Activated CD4-positive, alpha-beta T cell treated with anti-CD3 and anti-CD28 coated beads for 36 hours (primary cell): ENCODE measurements around the gene ADAD2. TPM values are rescaled to one million over a fixed set of nuclear protein-coding genes. Genes with fewer than 3 reads are reported as not detected.
"Not testable (repeated sequence)": the region's sequence is repeated elsewhere in the genome, so short reads cannot be mapped to it uniquely, and the experiment has no call there.

ENCODE experiments used
- ATAC-seq: fragments of 200-7000 bp; cut with Tn5 transposase; one replicate; pipeline ENCODE4 v1.10.0; 2021; ENCODE audit warnings: mild to moderate bottlenecking, moderate library complexity
- CTCF ChIA-PET: fragments of 350-600 bp; sonication (Branson Sonifier 250); formaldehyde crosslinking; loops from one replicate; lab custom pipeline; 2021; ENCODE audit warnings: antibody characterized with exemption; lab: Charles Lee
- POLR2A ChIA-PET: fragments of 350-600 bp; sonication (Branson Sonifier 250); formaldehyde crosslinking; loops from one replicate; lab custom pipeline; 2021; ENCODE audit warnings: antibody characterized with exemption, inconsistent platforms; lab: Charles Lee
- DNase-seq: peaks from one replicate; pipeline ENCODE4 v3.0.0-alpha.2; 2020
- H3K27ac Mint-ChIP-seq: one replicate; pipeline ENCODE4 v1.8.0; 2021; ENCODE audit warnings: mixed read lengths
- H3K27me3 Mint-ChIP-seq: one replicate; pipeline ENCODE4 v1.8.0; 2021; ENCODE audit warnings: mixed read lengths
- H3K36me3 Mint-ChIP-seq: one replicate; pipeline ENCODE4 v1.8.0; 2021; ENCODE audit warnings: low read depth, mixed read lengths
- H3K4me1 Mint-ChIP-seq: one replicate; pipeline ENCODE4 v1.8.0; 2021; ENCODE audit warnings: mixed read lengths
- H3K4me3 Mint-ChIP-seq: one replicate; pipeline ENCODE4 v1.8.0; 2021; ENCODE audit warnings: mild to moderate bottlenecking, moderate library complexity, mixed read lengths
- H3K9me3 Mint-ChIP-seq: one replicate; pipeline ENCODE4 v1.8.0; 2021; ENCODE audit warnings: low read depth, mixed read lengths
- intact Hi-C, 2 experiments: fragments of 100-400 bp; cut with DNase I in 1 of 2; cut with micrococcal nuclease in 1 of 2; formaldehyde crosslinking; loops; one replicate each; pipeline versions ENCODE4 v1.14.2 to v1.15.1; 2022 to 2024; cut with DNase I, micrococcal nuclease
- total RNA-seq, 2 experiments: library from RNA; stranded (reverse); gene quantifications; one replicate each; pipeline ENCODE4 v1.2.3, GENCODE V29; 2021

ADAD2 gene
- total RNA-seq, 2 experiments from 2014 or later: 0.16 to 0.18 TPM

- intact Hi-C loops: no loop called here
- DNase-seq (no peak), ATAC-seq (no peak)
- no peaks in the 10 kb centered on the region for H3K36me3 Mint-ChIP-seq
- no peaks in the 10 kb centered on the region for H3K9me3 Mint-ChIP-seq
- H3K27ac Mint-ChIP-seq: no peak overlapping the region
- H3K4me3 Mint-ChIP-seq: no peak overlapping the region
- POLR2A ChIA-PET: no interaction called here
- CTCF ChIA-PET: no interaction called here
- peaks cover 16% of the 10 kb centered on the region for H3K4me1 Mint-ChIP-seq
- no peaks in the 10 kb centered on the region for H3K27me3 Mint-ChIP-seq
Measured at GRCh38 chr16:84197466-84198128, 6.6 kb downstream of the ADAD2 start.

- no peaks in the 10 kb centered on the region for H3K36me3 Mint-ChIP-seq
- H3K27me3 Mint-ChIP-seq: no peaks in the 10 kb centered on the region
- intact Hi-C loops: no loop called here
- ChIA-PET POLR2A (no interaction called here), CTCF (no interaction called here)
- no peak for DNase-seq
- peaks cover 12% of the 10 kb centered on the region for H3K4me1 Mint-ChIP-seq
- H3K9me3 Mint-ChIP-seq: no peaks in the 10 kb centered on the region
- no peak for ATAC-seq
- H3K27ac Mint-ChIP-seq: no peak overlapping the region
- H3K4me3 Mint-ChIP-seq: no peak overlapping the region
Measured at GRCh38 chr16:84198401-84198800, 7.4 kb downstream of the ADAD2 start.

- H3K9me3 Mint-ChIP-seq: no peaks in the 10 kb centered on the region
- H3K4me3 Mint-ChIP-seq: no peak overlapping the region
- CTCF ChIA-PET: interaction anchor here (0.7 to 1.2 kb wide), 2 partner anchors 12 to 93 kb away, joined by 3 to 4 read pairs; partner anchors contain the start of gene TAF1C
- peaks cover 5% of the 10 kb centered on the region for H3K4me1 Mint-ChIP-seq
- H3K27me3 Mint-ChIP-seq: no peaks in the 10 kb centered on the region
- H3K36me3 Mint-ChIP-seq: no peaks in the 10 kb centered on the region
- POLR2A ChIA-PET: no interaction called here
- intact Hi-C loops: no loop called here
- DNase-seq: no peak
- no peak overlapping the region for H3K27ac Mint-ChIP-seq
- no peak for ATAC-seq
Measured at GRCh38 chr16:84199097-84199496, 8.1 kb downstream of the ADAD2 start.

GRCh38 chr16:84199861-84200260, 8.9 kb downstream of the ADAD2 start:
- no peak overlapping the region for H3K27ac Mint-ChIP-seq
- CTCF ChIA-PET: interaction anchor here (0.7 to 1.2 kb wide), 2 partner anchors 13 to 94 kb away, joined by 3 to 4 read pairs; partner anchors contain the start of gene TAF1C

GRCh38 chr16:84204551-84204950, 13.6 kb downstream of the ADAD2 start:
- ATAC-seq, H3K27me3 Mint-ChIP-seq, DNase-seq, intact Hi-C loops, H3K4me3 Mint-ChIP-seq, H3K36me3 Mint-ChIP-seq, H3K9me3 Mint-ChIP-seq, H3K27ac Mint-ChIP-seq, CTCF ChIA-PET, H3K4me1 Mint-ChIP-seq, POLR2A ChIA-PET: not testable (repeated sequence)

More at GRCh38 chr16:84199861-84200260, 8.9 kb downstream of the ADAD2 start:
- Mint-ChIP-seq H3K4me3 (no peak overlapping the region), H3K4me1 (no peaks in the 10 kb centered on the region), H3K36me3 (no peaks in the 10 kb centered on the region), H3K9me3 (no peaks in the 10 kb centered on the region), H3K27me3 (no peaks in the 10 kb centered on the region)
- DNase-seq (no peak), ATAC-seq (no peak)
- intact Hi-C loops: no loop called here
- POLR2A ChIA-PET: no interaction called here

GRCh38 chr16:84205123-84205522, 14.2 kb downstream of the ADAD2 start:
- intact Hi-C loops, H3K36me3 Mint-ChIP-seq, H3K4me1 Mint-ChIP-seq, H3K27me3 Mint-ChIP-seq, CTCF ChIA-PET, H3K27ac Mint-ChIP-seq, DNase-seq, POLR2A ChIA-PET, H3K9me3 Mint-ChIP-seq, H3K4me3 Mint-ChIP-seq, ATAC-seq: not testable (repeated sequence)

GRCh38 chr16:84205976-84206691, 15.2 kb downstream of the ADAD2 start:
- ChIA-PET POLR2A (no interaction called here), CTCF (no interaction called here)
- no peak overlapping the region for H3K27ac Mint-ChIP-seq
- no peak for DNase-seq
- H3K36me3 Mint-ChIP-seq: no peaks in the 10 kb centered on the region
- ATAC-seq: no peak
- peaks cover 2% of the 10 kb centered on the region for H3K4me1 Mint-ChIP-seq
- H3K4me3 Mint-ChIP-seq: no peak overlapping the region
- intact Hi-C loops: no loop called here
- no peaks in the 10 kb centered on the region for H3K27me3 Mint-ChIP-seq
- H3K9me3 Mint-ChIP-seq: no peaks in the 10 kb centered on the region

GRCh38 chr16:84207251-84207650, 16.3 kb downstream of the ADAD2 start:
- intact Hi-C loops: no loop called here
- CTCF ChIA-PET: no interaction called here
- Mint-ChIP-seq H3K4me1 (peaks cover 2% of the 10 kb centered on the region), H3K36me3 (no peaks in the 10 kb centered on the region), H3K9me3 (no peaks in the 10 kb centered on the region), H3K4me3 (no peak overlapping the region), H3K27ac (no peak overlapping the region), H3K27me3 (no peaks in the 10 kb centered on the region)
- DNase-seq (no peak), ATAC-seq (no peak)
- POLR2A ChIA-PET: no interaction called here

GRCh38 chr16:84207879-84208278, 16.9 kb downstream of the ADAD2 start:
- Mint-ChIP-seq H3K4me1 (peaks cover 2% of the 10 kb centered on the region), H3K36me3 (no peaks in the 10 kb centered on the region), H3K27me3 (no peaks in the 10 kb centered on the region), H3K4me3 (no peak overlapping the region), H3K27ac (no peak overlapping the region), H3K9me3 (no peaks in the 10 kb centered on the region)
- intact Hi-C loops: no loop called here
- ChIA-PET CTCF (no interaction called here), POLR2A (no interaction called here)
- ATAC-seq (no peak), DNase-seq (no peak)

GRCh38 chr16:84209989-84210388, 19.0 kb downstream of the ADAD2 start:
- ATAC-seq (no peak), DNase-seq (peak; percentile 29)
- Mint-ChIP-seq H3K4me3 (no peak overlapping the region), H3K27ac (no peak overlapping the region), H3K9me3 (no peaks in the 10 kb centered on the region), H3K36me3 (no peaks in the 10 kb centered on the region), H3K4me1 (peaks cover 2% of the 10 kb centered on the region), H3K27me3 (no peaks in the 10 kb centered on the region)
- POLR2A ChIA-PET: no interaction called here
- CTCF ChIA-PET: no interaction called here
- intact Hi-C loops: no loop called here

GRCh38 chr16:84212154-84212553, 21.2 kb downstream of the ADAD2 start:
- H3K27me3 Mint-ChIP-seq: no peaks in the 10 kb centered on the region
- H3K36me3 Mint-ChIP-seq: no peaks in the 10 kb centered on the region
- no peaks in the 10 kb centered on the region for H3K9me3 Mint-ChIP-seq
- DNase-seq: no peak
- ATAC-seq: no peak
- intact Hi-C loops: no loop called here
- CTCF ChIA-PET: interaction anchor here (1.2 kb wide), 1 partner anchor 12 kb away, joined by 4 read pairs; no protein-coding TSS in a partner anchor
- no peak overlapping the region for H3K4me3 Mint-ChIP-seq
- POLR2A ChIA-PET: no interaction called here
- peak overlapping the region; percentile 11 for H3K27ac Mint-ChIP-seq
- H3K4me1 Mint-ChIP-seq: peaks cover 2% of the 10 kb centered on the region

- POLR2A ChIA-PET: no interaction called here
- no peaks in the 10 kb centered on the region for H3K36me3 Mint-ChIP-seq
- ATAC-seq (no peak), DNase-seq (no peak)
- CTCF ChIA-PET: no interaction called here
- no peak overlapping the region for H3K4me3 Mint-ChIP-seq
- peaks cover 2% of the 10 kb centered on the region for H3K4me1 Mint-ChIP-seq
- no peaks in the 10 kb centered on the region for H3K9me3 Mint-ChIP-seq
- H3K27ac Mint-ChIP-seq: peak overlapping the region; percentile 11
- no peaks in the 10 kb centered on the region for H3K27me3 Mint-ChIP-seq
- intact Hi-C loops: no loop called here
Measured at GRCh38 chr16:84212631-84213030, 21.7 kb downstream of the ADAD2 start.
